GM12878 (cell line): ENCODE results near the gene FRMD5. TPM values are rescaled to one million over a fixed set of nuclear protein-coding genes. Genes with fewer than 3 reads are reported as not detected.

ENCODE experiments used
- ATAC-seq: fragments of 200-7000 bp; cut with Tn5 transposase; 3 replicates; pipeline ENCODE4 v1.9.1; 2020; ENCODE audit warnings: mild to moderate bottlenecking, moderate library complexity
- BruUV-seq: library from RNA; stranded (reverse); fragments of 400-500 nt; replicated peaks from 2 replicates; lab custom pipeline; 2021; lab: Mats Ljungman, UMichigan
- CTCF ChIA-PET: fragments of 300-600 bp; sonication (Branson Sonifier 250); formaldehyde crosslinking; extraction: SDS; loops from one replicate; lab custom pipeline; 2021; ENCODE audit warnings: inconsistent platforms; lab: Yijun Ruan, JAX
- POLR2A ChIA-PET: fragments of 350-600 bp; formaldehyde crosslinking; extraction: SDS; loops from one replicate; lab custom pipeline; 2021; ENCODE audit warnings: inconsistent platforms; lab: Charles Lee
- RAD21 ChIA-PET: fragments of 300-600 bp; sonication (Branson Sonifier 250); formaldehyde crosslinking; loops from one replicate; lab custom pipeline; 2023; ENCODE audit warnings: antibody characterized with exemption; ENCODE audit not compliant: unreplicated experiment; lab: Charles Lee
- SMC1A ChIA-PET: fragments of 300-600 bp; sonication (Branson Sonifier 250); formaldehyde crosslinking; loops from one replicate; lab custom pipeline; 2023; ENCODE audit not compliant: unreplicated experiment, uncharacterized antibody; lab: Charles Lee
- DNase-seq: peaks from one replicate; pipeline ENCODE4 v3.0.0-alpha.2; 2011; ENCODE audit warnings: low read depth, low spot score
- FAIRE-seq: peaks from 3 replicates; lab custom pipeline; 2011; peaks lifted over from hg19 to GRCh38; lab: Jason Lieb, UNC
- H2AFZ ChIP-seq: 2 replicates; pipeline ENCODE4 v1.6.0; 2011; ENCODE audit warnings: low read depth, low read length, control low read depth; ENCODE audit not compliant: control insufficient read depth
- H3K27ac ChIP-seq: 2 replicates; pipeline ENCODE4 v1.5.1; 2011; ENCODE audit warnings: control low read depth; ENCODE audit not compliant: control insufficient read depth, insufficient read depth
- H3K27me3 ChIP-seq, 2 experiments: replicated peaks in 1 of 2; 2 replicates each; pipeline versions ENCODE4 v1.6.0 to v1.6.1; 2011; ENCODE audit warnings: low read length in 1 of 2; ENCODE audit not compliant: control insufficient read depth in 2 of 2, insufficient read depth in 2 of 2
- H3K36me3 ChIP-seq, 2 experiments: 2 replicates each; pipeline ENCODE4 v1.5.1; 2011; ENCODE audit warnings: low read length in 1 of 2; ENCODE audit not compliant: control insufficient read depth in 2 of 2, insufficient read depth in 2 of 2
- H3K4me1 ChIP-seq: 2 replicates; pipeline ENCODE4 v1.6.1; 2011; ENCODE audit warnings: mild to moderate bottlenecking, low read length, moderate library complexity, mixed read lengths; ENCODE audit not compliant: control insufficient read depth, insufficient read depth
- H3K4me2 ChIP-seq: 2 replicates; pipeline ENCODE4 v1.6.0; 2011; ENCODE audit warnings: control low read depth; ENCODE audit not compliant: control insufficient read depth, insufficient read depth
- H3K4me3 ChIP-seq: fragments of 200-600 bp; sonication (generic); 2 replicates; pipeline ENCODE4 v1.5.1; 2016
- H3K79me2 ChIP-seq: 2 replicates; pipeline ENCODE4 v1.6.0; 2011; ENCODE audit warnings: low read length; ENCODE audit not compliant: control insufficient read depth, insufficient read depth
- H3K9ac ChIP-seq: 2 replicates; pipeline ENCODE4 v1.8.0; 2011; ENCODE audit warnings: low read length, control low read depth, mixed read lengths; ENCODE audit not compliant: control insufficient read depth, insufficient read depth
- H3K9me3 ChIP-seq: replicated peaks from 3 replicates; pipeline ENCODE4 v1.5.1; 2011; ENCODE audit warnings: mild to moderate bottlenecking, low read length; ENCODE audit not compliant: control insufficient read depth, insufficient read depth
- H4K20me1 ChIP-seq: 2 replicates; pipeline ENCODE4 v1.6.0; 2011; ENCODE audit not compliant: control insufficient read depth, insufficient read depth
- CTCF ChIP-seq, 3 experiments: IDR thresholded peaks in 2 of 3; conservative IDR thresholded peaks in 1 of 3; 2 replicates each; pipeline ENCODE4 v1.5.1; 2011; ENCODE audit warnings: low read depth in 3 of 3, low read length in 3 of 3, mild to moderate bottlenecking in 3 of 3, control low read depth in 2 of 3, moderate library complexity in 2 of 3, inconsistent platforms in 1 of 3, mixed read lengths in 1 of 3; ENCODE audit not compliant: control insufficient read depth in 2 of 3, insufficient read depth in 1 of 3; ENCODE audit errors: extremely low read depth in 1 of 3
- FOXM1 ChIP-seq: IDR thresholded peaks from 2 replicates; pipeline ENCODE4 v1.6.1; 2012; ENCODE audit warnings: low read depth, mild to moderate bottlenecking, inconsistent platforms, low read length, moderate library complexity
- GABPA ChIP-seq: IDR thresholded peaks from 2 replicates; pipeline ENCODE4 v1.6.1; 2014; ENCODE audit warnings: antibody characterized with exemption, low read depth, mild to moderate bottlenecking, inconsistent platforms
- GATAD2B ChIP-seq: fragments of 450-650 bp; conservative IDR thresholded peaks from 2 replicates; pipeline ENCODE4 v1.6.1; 2017; ENCODE audit warnings: low read depth, mild to moderate bottlenecking, moderate library complexity
- POLR2A ChIP-seq: IDR thresholded peaks from 2 replicates; pipeline ENCODE4 v1.6.1; 2011; ENCODE audit warnings: low read depth, mild to moderate bottlenecking, low read length
- REST ChIP-seq: IDR thresholded peaks from 2 replicates; pipeline ENCODE4 v1.6.1; 2012; ENCODE audit warnings: mild to moderate bottlenecking, low read depth, low read length
- SPI1 ChIP-seq: IDR thresholded peaks from 2 replicates; pipeline ENCODE4 v1.6.1; 2011; ENCODE audit warnings: low read depth, mild to moderate bottlenecking, low read length, moderate library complexity, borderline replicate concordance; ENCODE audit not compliant: insufficient read depth
- SUPT20H ChIP-seq: IDR thresholded peaks from 2 replicates; pipeline ENCODE4 v1.6.1; 2011; ENCODE audit warnings: low read depth, mild to moderate bottlenecking, low read length, moderate library complexity, borderline replicate concordance; ENCODE audit not compliant: control insufficient read depth
- TARDBP ChIP-seq: IDR thresholded peaks from 2 replicates; pipeline ENCODE4 v1.6.1; 2016; ENCODE audit warnings: borderline replicate concordance
- TCF3 ChIP-seq: IDR thresholded peaks from 2 replicates; pipeline ENCODE4 v1.6.1; 2012; ENCODE audit warnings: low read depth, mild to moderate bottlenecking, low read length, borderline replicate concordance; ENCODE audit not compliant: insufficient read depth
- TCF7 ChIP-seq: IDR thresholded peaks from 2 replicates; pipeline ENCODE4 v1.6.1; 2014; ENCODE audit warnings: antibody characterized with exemption, borderline replicate concordance
- ZNF207 ChIP-seq: fragments of 450-650 bp; IDR thresholded peaks from 2 replicates; pipeline ENCODE4 v1.6.1; 2014; ENCODE audit warnings: antibody characterized with exemption, mild to moderate bottlenecking, borderline replicate concordance
- ZNF384 ChIP-seq: IDR thresholded peaks from 2 replicates; pipeline ENCODE4 v1.6.1; 2012; ENCODE audit warnings: low read depth, mild to moderate bottlenecking, low read length, improper control_type of control experiment, borderline replicate concordance
- ZSCAN29 ChIP-seq: fragments of 450-650 bp; IDR thresholded peaks from 2 replicates; pipeline ENCODE4 v1.6.1; 2017; ENCODE audit warnings: mild to moderate bottlenecking, moderate library complexity
- in situ Hi-C: fragments of 300-500 bp; cut with MboI; formaldehyde crosslinking; loops from 9 replicates; pipeline ENCODE4 v1.14.3; 2018; ENCODE audit warnings: mixed read lengths
- intact Hi-C: fragments of 100-400 bp; cut with micrococcal nuclease; formaldehyde crosslinking; loops from one replicate; pipeline ENCODE4 v1.14.2; 2022; ENCODE audit not compliant: unreplicated experiment
- polyA plus RNA-seq, 11 experiments: library from polyadenylated mRNA; depleted of rRNA in 4 of 11; unstranded in 6 of 11; stranded (reverse) in 5 of 11; fragments of >200 nt; fragmentation: Nextera tagmentation in 4 of 11; fragmentation: Illumina TruSeq in 1 of 11; extraction: Ambion mirVana in 4 of 11; extraction: Trizol in 1 of 11; gene quantifications; 1 replicate in 1 of 11; 2 replicates in 10 of 11; pipeline versions ENCODE4 v1.2.1 to v1.2.3, GENCODE V29; 2011 to 2016; ENCODE audit warnings: inconsistent platforms in 2 of 11, missing spikeins in 2 of 11, low read depth in 1 of 11
- total RNA-seq, 4 experiments: library from RNA; depleted of rRNA in 3 of 4; stranded (reverse); fragments of >200 nt in 3 of 4; fragmentation: Illumina TruSeq in 1 of 4; extraction: Trizol in 1 of 4; gene quantifications; 2 replicates each; pipeline versions ENCODE4 v1.2.1 to v1.2.3, GENCODE V29; 2013 to 2021
- TF ChIP-seq, protein P1 (sequence below): fragments of 150-350 bp; IDR thresholded peaks from 2 replicates; pipeline ENCODE4 v1.6.1; 2016; ENCODE audit warnings: low read depth, low read length

Gene FRMD5
- total and polyA plus RNA-seq, 10 of the 15 experiments (the other 5 are each of a cell fraction or from before 2014, with no cell fraction given): 0.26 to 6.4 (median 0.68) TPM; not detected in 1

DNA sequence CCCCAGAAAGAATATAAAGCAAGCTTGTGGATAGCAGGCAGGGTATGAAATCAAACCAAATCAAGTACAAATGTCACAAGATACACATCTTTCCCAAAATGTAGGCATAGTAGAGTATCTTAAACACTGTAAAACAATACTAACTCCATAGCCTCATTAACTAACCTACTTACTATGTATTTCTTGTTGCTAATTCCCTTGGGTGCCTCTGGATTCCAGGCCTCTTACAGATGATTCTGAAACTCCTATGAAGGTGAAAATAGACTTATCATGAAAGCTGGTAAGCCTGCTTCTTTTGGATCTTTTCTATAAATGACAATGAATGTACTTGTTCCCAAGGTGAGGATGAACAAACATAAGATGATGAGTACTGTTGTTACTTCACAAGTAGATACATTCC lies 93.8 kb downstream of the FRMD5 start:
- CTCF ChIA-PET: interaction anchor here (0.6 to 1.6 kb wide), 2 partner anchors 35 to 432 kb away, joined by 3 to 7 read pairs; no protein-coding TSS in a partner anchor
- TF ChIP-seq ZNF384 (no peak), ZSCAN29 (no peak), POLR2A (no peak), SPI1 (no peak), ZNF207 (no peak), SUPT20H (no peak), GABPA (no peak), TCF7 (no peak), TARDBP (no peak), REST (no peak), TCF3 (no peak), CTCF (IDR thresholded peaks at IDR 0.05 in 2 of 3, conservative IDR thresholded peaks at IDR 0.05 in 1 of 3; ENCODE audit: control insufficient read depth in 2 of 3, extremely low read depth in 1 of 3, insufficient read depth in 1 of 3, low read depth in 3 of 3, low read length in 3 of 3) (no peak), GATAD2B (no peak), FOXM1 (no peak)
- TF ChIP-seq, protein P1, sequence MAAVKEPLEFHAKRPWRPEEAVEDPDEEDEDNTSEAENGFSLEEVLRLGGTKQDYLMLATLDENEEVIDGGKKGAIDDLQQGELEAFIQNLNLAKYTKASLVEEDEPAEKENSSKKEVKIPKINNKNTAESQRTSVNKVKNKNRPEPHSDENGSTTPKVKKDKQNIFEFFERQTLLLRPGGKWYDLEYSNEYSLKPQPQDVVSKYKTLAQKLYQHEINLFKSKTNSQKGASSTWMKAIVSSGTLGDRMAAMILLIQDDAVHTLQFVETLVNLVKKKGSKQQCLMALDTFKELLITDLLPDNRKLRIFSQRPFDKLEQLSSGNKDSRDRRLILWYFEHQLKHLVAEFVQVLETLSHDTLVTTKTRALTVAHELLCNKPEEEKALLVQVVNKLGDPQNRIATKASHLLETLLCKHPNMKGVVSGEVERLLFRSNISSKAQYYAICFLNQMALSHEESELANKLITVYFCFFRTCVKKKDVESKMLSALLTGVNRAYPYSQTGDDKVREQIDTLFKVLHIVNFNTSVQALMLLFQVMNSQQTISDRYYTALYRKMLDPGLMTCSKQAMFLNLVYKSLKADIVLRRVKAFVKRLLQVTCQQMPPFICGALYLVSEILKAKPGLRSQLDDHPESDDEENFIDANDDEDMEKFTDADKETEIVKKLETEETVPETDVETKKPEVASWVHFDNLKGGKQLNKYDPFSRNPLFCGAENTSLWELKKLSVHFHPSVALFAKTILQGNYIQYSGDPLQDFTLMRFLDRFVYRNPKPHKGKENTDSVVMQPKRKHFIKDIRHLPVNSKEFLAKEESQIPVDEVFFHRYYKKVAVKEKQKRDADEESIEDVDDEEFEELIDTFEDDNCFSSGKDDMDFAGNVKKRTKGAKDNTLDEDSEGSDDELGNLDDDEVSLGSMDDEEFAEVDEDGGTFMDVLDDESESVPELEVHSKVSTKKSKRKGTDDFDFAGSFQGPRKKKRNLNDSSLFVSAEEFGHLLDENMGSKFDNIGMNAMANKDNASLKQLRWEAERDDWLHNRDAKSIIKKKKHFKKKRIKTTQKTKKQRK: no peak

More for the DNA sequence above, 93.8 kb downstream of the FRMD5 start:
- H3K4me1 ChIP-seq: no peaks in the 10 kb centered on the region
- no peaks in the 10 kb centered on the region for H4K20me1 ChIP-seq
- H3K4me3 ChIP-seq: no peak overlapping the region
- no peaks in the 10 kb centered on the region for H3K79me2 ChIP-seq
- no peak overlapping the region for H2AFZ ChIP-seq
- DNase-seq (no peak), FAIRE-seq (no peak), ATAC-seq (no peak)
- in situ Hi-C loops (no loop called here), intact Hi-C loops (no loop called here)
- H3K27me3 ChIP-seq: no peaks in the 10 kb centered on the region
- no peaks in the 10 kb centered on the region for H3K9me3 ChIP-seq
- POLR2A ChIA-PET: interaction anchor here (0.7 kb wide), 1 partner anchor 368 kb away, joined by 3 read pairs; no protein-coding TSS in a partner anchor
- H3K27ac ChIP-seq: no peak overlapping the region
- BruUV-seq: no TSS peak
- SMC1A ChIA-PET: interaction anchor here (1.1 to 1.2 kb wide), 2 partner anchors 31 to 35 kb away, joined by 3 read pairs; no protein-coding TSS in a partner anchor
- RAD21 ChIA-PET: no interaction called here
- H3K4me2 ChIP-seq: no peak overlapping the region
- H3K9ac ChIP-seq: no peak overlapping the region
- no peaks in the 10 kb centered on the region for H3K36me3 ChIP-seq
